ENCODE data around the gene SMIM22.
A peak's percentile ranks its signal among the peaks of the same experiment; 100 is the strongest.

SMIM22 gene

GRCh38 chr16:4798456-4798855 lies 3.3 kb downstream of the SMIM22 start:
- no peak for TF ChIP-seq CTCF (IDR thresholded peaks at IDR 0.05; ENCODE audit: low read depth, low read length)
- no peak for DNase-seq (ENCODE audit: extremely low read depth, low read depth)

GRCh38 chr16:4799171-4799855 lies 4.1 kb downstream of the SMIM22 start:
- no peak for TF ChIP-seq CTCF (IDR thresholded peaks at IDR 0.05; ENCODE audit: low read depth, low read length)
- DNase-seq (ENCODE audit: extremely low read depth, low read depth): no peak

- TF ChIP-seq CTCF (IDR thresholded peaks at IDR 0.05; ENCODE audit: low read depth, low read length): no peak
- no peak for DNase-seq (ENCODE audit: extremely low read depth, low read depth)
Observed at GRCh38 chr16:4800290-4801041, 5.3 kb downstream of the SMIM22 start.

GRCh38 chr16:4801051-4801961 lies 6.1 kb downstream of the SMIM22 start:
- no peak for DNase-seq (ENCODE audit: extremely low read depth, low read depth)
- TF ChIP-seq CTCF (IDR thresholded peaks at IDR 0.05; ENCODE audit: low read depth, low read length): no peak

- no peak for TF ChIP-seq CTCF (IDR thresholded peaks at IDR 0.05; ENCODE audit: low read depth, low read length)
- DNase-seq (ENCODE audit: extremely low read depth, low read depth): no peak
Observed at GRCh38 chr16:4801962-4802658, 6.9 kb downstream of the SMIM22 start, which contains the start of gene ROGDI. TSS of gene ROGDI (minus strand) at chr16:4802633. CDS start at chr16:4802571, 62 bp downstream.

GRCh38 chr16:4802659-4803287 lies 7.6 kb downstream of the SMIM22 start:
- DNase-seq (ENCODE audit: extremely low read depth, low read depth): peak; percentile 68
- TF ChIP-seq CTCF (IDR thresholded peaks at IDR 0.05; ENCODE audit: low read depth, low read length): no peak

All from AG09319 (cell line).